Small intestine (tissue), 7 donors: Measurements from ENCODE around the gene RAD51B. TPM values are rescaled to one million over a fixed set of nuclear protein-coding genes. Genes with fewer than 3 reads are reported as not detected.
A peak's percentile ranks its signal among the peaks of the same experiment; 100 is the strongest.
"Not testable (repeated sequence)": the region's sequence is repeated elsewhere in the genome, so short reads cannot be mapped to it uniquely, and the experiment has no call there.

Source experiments
- DNase-seq, 2 donors: peaks; one replicate each; pipeline versions ENCODE4 v3.0.0 to v3.0.0-alpha.2; 2013
- FAIRE-seq: peaks from 2 replicates; lab custom pipeline; 2012; peaks lifted over from hg19 to GRCh38; lab: Jason Lieb, UNC
- H3K27ac ChIP-seq, 3 donors: one replicate each; pipeline ENCODE4 v1.5.1; 2013; ENCODE audit warnings: low read length in 2 of 3, mild to moderate bottlenecking in 2 of 3, control low read depth in 1 of 3, inconsistent platforms in 1 of 3, low read depth in 1 of 3, moderate library complexity in 1 of 3
- H3K27me3 ChIP-seq, 3 donors: one replicate each; pipeline ENCODE4 v1.6.1; 2013; ENCODE audit warnings: low read length in 3 of 3, inconsistent platforms in 1 of 3; ENCODE audit not compliant: control insufficient read depth in 3 of 3, insufficient read depth in 3 of 3
- H3K36me3 ChIP-seq, 3 donors: one replicate each; pipeline ENCODE4 v1.6.1; 2013; ENCODE audit warnings: low read length in 3 of 3, inconsistent platforms in 1 of 3, low read depth in 1 of 3, mild to moderate bottlenecking in 1 of 3, moderate library complexity in 1 of 3; ENCODE audit not compliant: control insufficient read depth in 3 of 3, insufficient read depth in 2 of 3
- H3K4me1 ChIP-seq, 3 donors: one replicate each; pipeline ENCODE4 v1.6.1; 2013; ENCODE audit warnings: low read length in 2 of 3, inconsistent platforms in 1 of 3, low read depth in 1 of 3, mild to moderate bottlenecking in 1 of 3, moderate library complexity in 1 of 3; ENCODE audit not compliant: control insufficient read depth in 3 of 3, insufficient read depth in 2 of 3
- H3K4me3 ChIP-seq, 3 donors: one replicate each; pipeline ENCODE4 v1.5.1; 2013; ENCODE audit warnings: low read length in 3 of 3, control low read depth in 1 of 3, inconsistent platforms in 1 of 3, low read depth in 1 of 3, mild to moderate bottlenecking in 1 of 3, moderate library complexity in 1 of 3
- H3K9me3 ChIP-seq, 2 donors: one replicate each; pipeline ENCODE4 v1.6.1; 2013; ENCODE audit warnings: low read depth in 1 of 2, low read length in 1 of 2; ENCODE audit not compliant: control insufficient read depth in 2 of 2, insufficient read depth in 1 of 2
- WGBS, 3 donors: extraction: QIAGEN DNeasy Blood & Tissue Kit; methylation state at CpG; one replicate each; pipeline ENCODE4 v1.1.7; 2013; 5-methylcytosine and 5-hydroxymethylcytosine counted together
- polyA plus RNA-seq, 4 donors: library from polyadenylated mRNA; stranded (reverse) in 3 of 4; unstranded in 1 of 4; fragments of 200-250 nt in 3 of 4; fragments of 120-200 nt in 1 of 4; gene quantifications; one replicate each; pipeline versions ENCODE4 v1.2.1 to v1.2.3, GENCODE V29; 2013
- donor health status: healthy with polysubstance abuse.
- donor health status: control.
- donor health status: control.
- donor health status: Bipolar disorder and iron deficiency.
- donor health status: healthy.

Gene RAD51B
- polyA plus RNA-seq, 4 donors = 1.1 to 9.0 (median 4.1) TPM

- H3K27ac ChIP-seq = no peak overlapping the region
- peaks cover 6 to 32% of the 10 kb centered on the region in 2 donors for H3K9me3 ChIP-seq
- no peak for FAIRE-seq
- no peak for DNase-seq
- no peak overlapping the region for H3K4me3 ChIP-seq
- H3K4me1 ChIP-seq = no peaks in the 10 kb centered on the region
- H3K27me3 ChIP-seq = no peaks in the 10 kb centered on the region
- H3K36me3 ChIP-seq = peaks cover 0 to 3% (median 0%) of the 10 kb centered on the region in 3 donors
- WGBS, 3 donors = 85 to 96% (median 91%) methylated on average over 2 of the region's 2 CpGs
These were observed 279.3 kb downstream of the RAD51B start for GRCh38 chr14:68098834-68099233.

DNA sequence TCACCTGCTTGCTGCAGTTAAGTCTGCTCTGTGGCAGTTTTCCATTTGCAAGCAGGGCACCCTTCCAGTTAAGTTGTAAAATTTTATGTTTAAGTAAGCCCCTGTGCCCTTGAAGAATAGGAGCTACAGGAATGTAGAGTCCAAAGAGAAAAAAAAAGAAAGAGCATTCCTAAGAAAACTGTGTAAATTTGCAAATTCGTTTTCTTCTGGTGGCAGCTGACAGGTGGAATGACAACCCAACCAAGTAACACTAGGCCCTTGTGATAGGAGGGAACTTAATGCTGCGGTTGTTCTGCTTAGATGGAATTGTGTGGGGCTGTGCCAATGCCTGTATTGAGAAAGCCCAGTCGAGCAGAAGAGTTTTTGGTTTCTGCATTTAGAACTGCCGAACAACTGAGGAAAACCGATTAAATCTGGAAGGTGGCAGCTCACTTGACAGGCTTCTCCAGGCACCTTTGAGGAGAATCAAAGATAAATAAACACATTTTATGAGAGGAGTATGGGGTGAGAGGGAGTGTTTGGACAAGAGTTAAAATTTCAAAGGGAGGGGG is 280.0 kb downstream of the RAD51B start:
- Histone ChIP-seq H3K9me3 (peaks cover 6 to 32% of the 10 kb centered on the region in 2 donors), H3K27me3 (no peaks in the 10 kb centered on the region), H3K4me3 (no peak overlapping the region), H3K27ac (no peak overlapping the region), H3K36me3 (peaks cover 0 to 3% (median 0%) of the 10 kb centered on the region in 3 donors), H3K4me1 (no peaks in the 10 kb centered on the region)
- DNase-seq (no peak), FAIRE-seq (no peak)
- WGBS, 3 donors = 90 to 95% (median 93%) methylated on average over 5 of the region's 5 CpGs

GRCh38 chr14:68101715-68102301 is 282.2 kb downstream of the RAD51B start:
- not testable (repeated sequence) for H3K4me1 ChIP-seq, H3K4me3 ChIP-seq, H3K36me3 ChIP-seq, H3K27ac ChIP-seq, FAIRE-seq, H3K27me3 ChIP-seq, DNase-seq
- 97 to 100% (median 98%) methylated on average over 3 of the region's 3 CpGs for WGBS, 3 donors
- H3K9me3 ChIP-seq = peaks cover 6 to 32% of the 10 kb centered on the region in 2 donors

- no peaks in the 10 kb centered on the region for H3K4me1 ChIP-seq
- no peak overlapping the region for H3K27ac ChIP-seq
These were observed 284.3 kb downstream of the RAD51B start for GRCh38 chr14:68103853-68104252.

DNA sequence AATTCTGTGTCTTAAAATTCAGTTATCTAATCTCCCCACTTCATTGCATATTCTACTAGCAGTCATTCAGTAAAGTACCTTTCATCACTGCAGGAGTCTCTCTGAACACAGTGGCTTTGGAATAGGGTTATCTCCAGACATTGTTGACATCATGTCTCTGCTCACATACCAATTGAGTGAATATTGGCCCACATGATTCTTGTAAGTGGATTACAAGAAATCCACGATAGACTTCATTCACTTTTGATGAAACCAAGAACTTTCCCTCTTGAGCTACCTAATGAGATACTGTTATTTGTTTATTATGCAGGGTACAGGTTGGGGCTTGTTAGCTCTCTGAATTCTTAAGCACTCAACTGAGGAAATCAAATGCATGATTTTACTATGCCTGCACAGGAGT is 284.9 kb downstream of the RAD51B start:
- 70 to 93% (median 90%) methylated on average over 1 of the region's 1 CpG for WGBS, 3 donors
- peaks cover 0 to 3% (median 0%) of the 10 kb centered on the region in 3 donors for H3K36me3 ChIP-seq
- peaks cover 0 to 3% (median 0%) of the 10 kb centered on the region in 3 donors for H3K4me1 ChIP-seq
- H3K27me3 ChIP-seq = no peaks in the 10 kb centered on the region
- FAIRE-seq = no peak
- DNase-seq = no peak
- H3K4me3 ChIP-seq = no peak overlapping the region
- peaks cover 6 to 32% of the 10 kb centered on the region in 2 donors for H3K9me3 ChIP-seq
- no peak overlapping the region for H3K27ac ChIP-seq

More at GRCh38 chr14:68103853-68104252, 284.3 kb downstream of the RAD51B start:
- H3K9me3 ChIP-seq = peaks cover 6 to 32% of the 10 kb centered on the region in 2 donors
- H3K4me3 ChIP-seq = no peak overlapping the region
- H3K27me3 ChIP-seq = no peaks in the 10 kb centered on the region
- peaks cover 0 to 3% (median 0%) of the 10 kb centered on the region in 3 donors for H3K36me3 ChIP-seq
- no peak for FAIRE-seq
- DNase-seq = no peak
- 90 to 96% (median 91%) methylated on average over 3 of the region's 3 CpGs for WGBS, 3 donors

DNA sequence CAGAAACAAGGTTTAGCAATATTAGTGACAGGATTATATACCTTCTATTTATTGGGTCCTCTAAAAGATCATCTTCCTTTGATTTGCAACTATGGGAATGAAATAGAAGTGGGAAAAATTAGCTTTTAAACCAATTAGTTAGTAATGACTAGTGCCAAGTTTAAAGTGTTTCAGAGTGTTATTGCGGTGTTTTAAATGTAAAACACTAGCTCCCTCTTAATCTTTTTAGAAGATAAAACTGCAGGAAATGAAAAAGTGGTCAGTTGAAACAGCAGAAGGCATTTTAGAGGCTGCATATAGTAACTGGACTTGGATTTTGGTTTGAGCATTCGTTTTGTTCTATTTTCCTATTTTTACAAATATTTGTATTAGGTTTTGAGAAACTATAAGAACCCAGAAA is 286.2 kb downstream of the RAD51B start:
- peaks cover 6 to 22% of the 10 kb centered on the region in 2 donors for H3K9me3 ChIP-seq
- peaks cover 0 to 3% (median 0%) of the 10 kb centered on the region in 3 donors for H3K36me3 ChIP-seq
- no peak overlapping the region for H3K4me3 ChIP-seq
- DNase-seq (no peak), FAIRE-seq (no peak)
- 58 to 88% (median 65%) methylated on average over 2 of the region's 2 CpGs for WGBS, 3 donors
- H3K27ac ChIP-seq = no peak overlapping the region
- H3K4me1 ChIP-seq = peaks cover 0 to 5% (median 0%) of the 10 kb centered on the region in 3 donors
- no peaks in the 10 kb centered on the region for H3K27me3 ChIP-seq

GRCh38 chr14:68106456-68106855 is 286.9 kb downstream of the RAD51B start:
- no peak overlapping the region for H3K4me3 ChIP-seq
- DNase-seq (no peak), FAIRE-seq (no peak)
- H3K27ac ChIP-seq = no peak overlapping the region
- H3K36me3 ChIP-seq = peaks cover 0 to 2% (median 0%) of the 10 kb centered on the region in 3 donors
- peaks cover under 1 to 12% (median 3%) of the 10 kb centered on the region in 3 donors for H3K4me1 ChIP-seq
- no peaks in the 10 kb centered on the region for H3K27me3 ChIP-seq
- H3K9me3 ChIP-seq = peaks cover 5 to 16% of the 10 kb centered on the region in 2 donors
- 62 to 71% (median 70%) methylated on average over 1 of the region's 1 CpG for WGBS, 3 donors

DNA sequence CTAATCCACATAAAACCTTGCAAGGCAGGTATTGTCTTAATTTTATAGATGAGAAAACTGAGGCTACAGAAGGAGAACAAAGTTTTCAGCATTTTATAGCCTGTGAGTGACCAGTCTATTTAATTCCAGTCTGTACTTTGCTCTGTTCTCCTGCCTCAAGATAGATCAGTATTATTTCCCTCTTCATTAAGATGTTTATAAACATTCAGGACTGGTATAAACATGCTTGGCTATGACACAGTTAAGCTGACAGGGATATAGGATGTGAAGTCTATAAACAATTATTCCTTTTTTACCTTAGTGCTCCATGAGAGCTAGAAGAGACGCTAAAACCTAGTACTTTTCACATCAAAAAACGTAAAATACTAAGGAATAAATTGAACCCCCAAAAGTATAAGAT is 287.3 kb downstream of the RAD51B start:
- H3K9me3 ChIP-seq = peaks cover 1 to 12% of the 10 kb centered on the region in 2 donors
- no peaks in the 10 kb centered on the region for H3K27me3 ChIP-seq
- no peak overlapping the region for H3K27ac ChIP-seq
- peak; percentile 26 for FAIRE-seq
- whole genome bisulfite sequencing, 3 donors = 91 to 97% (median 92%) methylated on average over 2 of the region's 2 CpGs
- no peaks in the 10 kb centered on the region for H3K36me3 ChIP-seq
- peak in 1 of 2 donors; percentile 11 for DNase-seq
- H3K4me3 ChIP-seq = no peak overlapping the region
- H3K4me1 ChIP-seq = peaks cover 3 to 16% (median 8%) of the 10 kb centered on the region in 3 donors
